Measurements from ENCODE around the gene YIPF3.
A peak's percentile ranks its signal among the peaks of the same experiment; 100 is the strongest.
"Not testable (repeated sequence)": the region's sequence is repeated elsewhere in the genome, so short reads cannot be mapped to it uniquely, and the experiment has no call there.

YIPF3 gene

DNA sequence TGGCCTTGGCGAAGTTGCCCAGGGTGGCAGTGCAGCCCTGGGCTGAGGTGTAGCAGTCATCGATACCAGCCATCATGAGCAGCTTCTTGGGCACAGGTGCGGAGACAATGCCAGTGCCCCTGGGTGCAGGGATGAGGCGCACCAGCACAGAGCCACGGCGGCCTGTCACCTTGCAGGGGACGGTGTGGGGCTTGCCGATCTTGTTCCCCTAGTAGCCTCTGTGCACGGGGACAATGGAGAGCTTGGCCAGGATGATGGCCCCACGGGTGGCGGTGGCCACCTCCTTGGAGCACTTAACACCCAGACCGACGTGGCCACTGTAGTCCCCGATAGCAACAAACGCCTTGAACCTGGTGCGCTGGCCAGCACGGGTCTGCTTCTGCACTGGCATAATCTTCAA, 22.3 kb upstream of the YIPF3 start:
- H3K4me1 ChIP-seq (ENCODE audit: control insufficient read depth in 1 of 2, insufficient read depth in 2 of 2, low read length in 2 of 2); H4K8ac ChIP-seq (ENCODE audit: low read depth, low read length); H3K18ac ChIP-seq (ENCODE audit: low read length); H3K79me1 ChIP-seq (ENCODE audit: low read length); H3K79me2 ChIP-seq (ENCODE audit: control insufficient read depth, insufficient read depth, low read length, poor library complexity); DNase-seq; H3K4ac ChIP-seq (ENCODE audit: low read depth, low read length); H2BK12ac ChIP-seq (ENCODE audit: low read length); H3K9me3 ChIP-seq (ENCODE audit: insufficient read depth, low read depth, low read length); H3K14ac ChIP-seq (ENCODE audit: low read length); H4K12ac ChIP-seq (ENCODE audit: low read depth, low read length); H3K27ac ChIP-seq (ENCODE audit: low read depth, low read length); H4K91ac ChIP-seq (ENCODE audit: low read depth, low read length); H3K4me2 ChIP-seq (ENCODE audit: low read length); H3K27me3 ChIP-seq (ENCODE audit: insufficient read depth, low read length); H3K23ac ChIP-seq (ENCODE audit: low read length); H2AFZ ChIP-seq (ENCODE audit: insufficient read depth, low read length, poor library complexity); H3K4me3 ChIP-seq (ENCODE audit: low read depth, low read length); H3K9ac ChIP-seq (ENCODE audit: low read length); H2BK120ac ChIP-seq (ENCODE audit: insufficient read depth, low read length, poor library complexity); H2BK5ac ChIP-seq (ENCODE audit: low read depth, low read length, poor library complexity); H2AK5ac ChIP-seq (ENCODE audit: low read length): not testable (repeated sequence)
- peaks cover 15 to 26% of the 10 kb centered on the region in 2 experiments for H3K36me3 ChIP-seq (ENCODE audit: control insufficient read depth in 1 of 2, insufficient read depth in 2 of 2, low read length in 2 of 2)
- no CpG with 5 or more reads among the region's 17 CpGs for WGBS (ENCODE audit: extremely low coverage, insufficient coverage, insufficient read length)

DNA sequence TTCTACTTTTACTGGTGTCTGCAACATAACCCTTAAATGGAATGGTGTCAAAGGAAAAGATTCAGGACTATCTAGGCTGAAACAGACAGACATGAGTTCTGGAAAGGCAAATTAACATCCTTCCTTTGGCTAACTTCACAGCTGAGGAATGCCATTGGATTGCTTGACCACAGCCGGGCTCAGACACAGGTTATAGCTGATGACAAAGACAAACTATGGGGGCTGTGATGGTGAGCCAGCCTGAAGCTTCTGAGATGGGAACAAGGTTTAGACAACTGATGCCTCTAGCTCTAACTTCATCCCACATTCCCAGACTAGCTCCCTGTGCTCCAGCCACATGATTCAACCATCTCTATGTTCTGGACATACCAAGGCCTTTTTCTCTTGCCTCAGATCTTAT, 15.5 kb upstream of the YIPF3 start:
- Histone ChIP-seq H3K4me2 (ENCODE audit: low read length) (no peak overlapping the region), H4K91ac (ENCODE audit: low read depth, low read length) (no peak overlapping the region), H3K27ac (ENCODE audit: low read depth, low read length) (no peak overlapping the region), H2AK5ac (ENCODE audit: low read length) (no peak overlapping the region), H3K27me3 (ENCODE audit: insufficient read depth, low read length) (no peaks in the 10 kb centered on the region), H3K4me3 (ENCODE audit: low read depth, low read length) (no peak overlapping the region), H3K9ac (ENCODE audit: low read length) (no peak overlapping the region), H3K14ac (ENCODE audit: low read length) (no peak overlapping the region), H2AFZ (ENCODE audit: insufficient read depth, low read length, poor library complexity) (no peak overlapping the region), H4K8ac (ENCODE audit: low read depth, low read length) (no peak overlapping the region), H2BK120ac (ENCODE audit: insufficient read depth, low read length, poor library complexity) (no peak overlapping the region), H3K79me1 (ENCODE audit: low read length) (no peaks in the 10 kb centered on the region), H2BK5ac (ENCODE audit: low read depth, low read length, poor library complexity) (no peak overlapping the region), H3K4ac (ENCODE audit: low read depth, low read length) (no peak overlapping the region), H3K4me1 (ENCODE audit: control insufficient read depth in 1 of 2, insufficient read depth in 2 of 2, low read length in 2 of 2) (peaks cover 0 to 5% of the 10 kb centered on the region in 2 experiments), H4K12ac (ENCODE audit: low read depth, low read length) (no peak overlapping the region), H3K36me3 (ENCODE audit: control insufficient read depth in 1 of 2, insufficient read depth in 2 of 2, low read length in 2 of 2) (peaks cover 14 to 32% of the 10 kb centered on the region in 2 experiments), H3K9me3 (ENCODE audit: insufficient read depth, low read depth, low read length) (no peaks in the 10 kb centered on the region), H3K79me2 (ENCODE audit: control insufficient read depth, insufficient read depth, low read length, poor library complexity) (no peaks in the 10 kb centered on the region), H3K23ac (ENCODE audit: low read length) (no peak overlapping the region), H3K18ac (ENCODE audit: low read length) (no peak overlapping the region), H2BK12ac (ENCODE audit: low read length) (no peak overlapping the region)
- DNase-seq, result no peak
- WGBS (ENCODE audit: extremely low coverage, insufficient coverage, insufficient read length), result no CpG with 5 or more reads among the region's 1 CpG

DNA sequence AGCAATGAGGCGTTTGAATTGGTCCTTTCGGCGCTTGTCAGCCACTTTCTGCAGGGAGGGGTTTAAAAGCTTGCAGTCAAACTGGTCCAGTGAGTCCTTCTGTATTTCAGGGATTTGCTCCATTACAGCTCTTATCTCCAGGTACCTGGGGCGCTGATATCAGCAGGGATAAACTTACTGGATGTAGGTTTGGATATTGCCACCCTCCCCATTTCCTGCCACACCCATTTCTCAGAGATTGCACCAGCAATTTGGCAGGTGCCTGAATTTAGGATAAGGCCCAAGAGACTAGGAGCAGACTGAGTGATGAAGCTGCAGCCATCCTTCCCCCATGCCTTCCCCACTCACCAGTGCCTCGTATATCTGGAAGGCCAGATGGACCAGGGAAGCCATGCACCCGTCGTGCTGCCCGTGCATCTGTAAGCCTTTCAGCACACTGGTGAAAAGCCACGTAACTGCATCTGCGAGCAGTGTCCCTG, 7.8 kb upstream of the YIPF3 start:
- no peak overlapping the region for H3K18ac ChIP-seq (ENCODE audit: low read length)

DNA sequence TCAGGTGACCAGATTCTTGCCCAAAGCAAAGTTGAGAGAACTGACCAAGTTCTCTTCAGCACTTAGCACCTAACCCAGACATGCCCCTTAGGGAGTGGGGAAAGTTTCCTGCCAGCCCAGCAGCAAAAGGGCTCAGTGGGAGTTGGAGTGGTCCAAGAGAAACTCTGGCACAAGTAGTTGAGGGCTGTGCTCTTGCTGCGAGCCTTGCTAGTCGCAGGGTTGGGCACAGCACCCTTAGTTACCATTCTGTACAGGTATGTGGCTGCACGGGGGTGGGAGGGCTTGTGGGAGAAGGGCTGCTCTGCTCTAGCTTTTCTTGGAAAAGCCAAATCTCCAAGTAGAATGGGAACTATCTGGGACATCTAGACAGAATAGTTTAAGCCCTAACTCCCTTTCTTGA, 6.6 kb upstream of the YIPF3 start:
- Histone ChIP-seq H3K27me3 (ENCODE audit: insufficient read depth, low read length) (no peaks in the 10 kb centered on the region), H4K8ac (ENCODE audit: low read depth, low read length) (no peak overlapping the region), H3K18ac (ENCODE audit: low read length) (no peak overlapping the region), H3K14ac (ENCODE audit: low read length) (no peak overlapping the region), H2BK120ac (ENCODE audit: insufficient read depth, low read length, poor library complexity) (no peak overlapping the region), H2BK5ac (ENCODE audit: low read depth, low read length, poor library complexity) (no peak overlapping the region), H3K9me3 (ENCODE audit: insufficient read depth, low read depth, low read length) (no peaks in the 10 kb centered on the region), H3K23ac (ENCODE audit: low read length) (no peak overlapping the region), H2AK5ac (ENCODE audit: low read length) (no peak overlapping the region), H3K36me3 (ENCODE audit: control insufficient read depth in 1 of 2, insufficient read depth in 2 of 2, low read length in 2 of 2) (peaks cover 54 to 77% of the 10 kb centered on the region in 2 experiments), H3K79me2 (ENCODE audit: control insufficient read depth, insufficient read depth, low read length, poor library complexity) (no peaks in the 10 kb centered on the region), H3K9ac (ENCODE audit: low read length) (no peak overlapping the region), H3K79me1 (ENCODE audit: low read length) (no peaks in the 10 kb centered on the region), H3K4ac (ENCODE audit: low read depth, low read length) (no peak overlapping the region), H3K27ac (ENCODE audit: low read depth, low read length) (no peak overlapping the region), H3K4me3 (ENCODE audit: low read depth, low read length) (no peak overlapping the region), H4K12ac (ENCODE audit: low read depth, low read length) (no peak overlapping the region), H2AFZ (ENCODE audit: insufficient read depth, low read length, poor library complexity) (no peak overlapping the region), H4K91ac (ENCODE audit: low read depth, low read length) (no peak overlapping the region), H3K4me2 (ENCODE audit: low read length) (no peak overlapping the region), H2BK12ac (ENCODE audit: low read length) (no peak overlapping the region), H3K4me1 (ENCODE audit: control insufficient read depth in 1 of 2, insufficient read depth in 2 of 2, low read length in 2 of 2) (peaks cover 4 to 7% of the 10 kb centered on the region in 2 experiments)
- WGBS (ENCODE audit: extremely low coverage, insufficient coverage, insufficient read length), result no CpG with 5 or more reads among the region's 3 CpGs
- DNase-seq, result no peak

More for the DNA sequence above, 7.8 kb upstream of the YIPF3 start:
- no CpG with 5 or more reads among the region's 10 CpGs for WGBS (ENCODE audit: extremely low coverage, insufficient coverage, insufficient read length)
- H4K91ac ChIP-seq (ENCODE audit: low read depth, low read length), result no peak overlapping the region
- no peak overlapping the region for H3K23ac ChIP-seq (ENCODE audit: low read length)
- H4K12ac ChIP-seq (ENCODE audit: low read depth, low read length), result no peak overlapping the region
- H2BK120ac ChIP-seq (ENCODE audit: insufficient read depth, low read length, poor library complexity), result no peak overlapping the region
- no peak overlapping the region for H2BK5ac ChIP-seq (ENCODE audit: low read depth, low read length, poor library complexity)
- H3K79me2 ChIP-seq (ENCODE audit: control insufficient read depth, insufficient read depth, low read length, poor library complexity), result no peaks in the 10 kb centered on the region
- H3K27ac ChIP-seq (ENCODE audit: low read depth, low read length), result no peak overlapping the region
- H3K79me1 ChIP-seq (ENCODE audit: low read length), result no peaks in the 10 kb centered on the region
- no peak overlapping the region for H3K4me3 ChIP-seq (ENCODE audit: low read depth, low read length)
- H3K27me3 ChIP-seq (ENCODE audit: insufficient read depth, low read length), result no peaks in the 10 kb centered on the region
- H3K9me3 ChIP-seq (ENCODE audit: insufficient read depth, low read depth, low read length), result no peaks in the 10 kb centered on the region
- DNase-seq, result peak; percentile 49 to 76
- no peak overlapping the region for H3K4me2 ChIP-seq (ENCODE audit: low read length)
- peaks cover 52 to 80% of the 10 kb centered on the region in 2 experiments for H3K36me3 ChIP-seq (ENCODE audit: control insufficient read depth in 1 of 2, insufficient read depth in 2 of 2, low read length in 2 of 2)
- H2AFZ ChIP-seq (ENCODE audit: insufficient read depth, low read length, poor library complexity), result no peak overlapping the region
- no peak overlapping the region for H2BK12ac ChIP-seq (ENCODE audit: low read length)
- no peak overlapping the region for H3K14ac ChIP-seq (ENCODE audit: low read length)
- no peak overlapping the region for H3K9ac ChIP-seq (ENCODE audit: low read length)
- H3K4ac ChIP-seq (ENCODE audit: low read depth, low read length), result no peak overlapping the region
- no peak overlapping the region for H2AK5ac ChIP-seq (ENCODE audit: low read length)
- peaks cover 4 to 11% of the 10 kb centered on the region in 2 experiments for H3K4me1 ChIP-seq (ENCODE audit: control insufficient read depth in 1 of 2, insufficient read depth in 2 of 2, low read length in 2 of 2)
- no peak overlapping the region for H4K8ac ChIP-seq (ENCODE audit: low read depth, low read length)
